HG03060 (cell line): Measurements from ENCODE around the gene IRX2.

ENCODE experiments used
- ATAC-seq: cut with Tn5 transposase; IDR thresholded peaks from one replicate; pipeline ENCODE4 v1.9.1; 2021; ENCODE audit warnings: low read depth, moderate number of reproducible peaks; ENCODE audit not compliant: unreplicated experiment

The IRX2 gene

GRCh38 chr5:2742921-2743679, 8.4 kb downstream of the IRX2 start:
- no peak for ATAC-seq

DNA sequence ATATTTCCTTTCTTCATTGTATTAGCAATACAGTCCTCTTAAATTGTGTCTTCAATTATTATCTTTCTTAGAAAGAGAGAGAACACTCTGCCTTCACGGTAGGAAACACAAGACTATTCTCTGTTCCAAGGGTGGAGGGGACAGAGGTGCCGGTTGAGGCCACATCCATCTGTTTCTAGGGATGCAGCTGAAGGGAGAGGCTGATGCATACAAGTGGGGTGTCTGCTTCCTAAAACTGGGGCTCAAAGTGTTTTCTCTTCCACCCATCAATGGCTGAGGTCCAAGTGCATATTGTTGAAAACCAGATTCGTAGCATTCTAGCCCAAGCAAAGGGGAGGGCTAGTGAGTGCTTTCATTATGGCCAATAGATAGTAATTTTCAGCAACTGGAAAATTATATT, 9.5 kb downstream of the IRX2 start:
- ATAC-seq: no peak

DNA sequence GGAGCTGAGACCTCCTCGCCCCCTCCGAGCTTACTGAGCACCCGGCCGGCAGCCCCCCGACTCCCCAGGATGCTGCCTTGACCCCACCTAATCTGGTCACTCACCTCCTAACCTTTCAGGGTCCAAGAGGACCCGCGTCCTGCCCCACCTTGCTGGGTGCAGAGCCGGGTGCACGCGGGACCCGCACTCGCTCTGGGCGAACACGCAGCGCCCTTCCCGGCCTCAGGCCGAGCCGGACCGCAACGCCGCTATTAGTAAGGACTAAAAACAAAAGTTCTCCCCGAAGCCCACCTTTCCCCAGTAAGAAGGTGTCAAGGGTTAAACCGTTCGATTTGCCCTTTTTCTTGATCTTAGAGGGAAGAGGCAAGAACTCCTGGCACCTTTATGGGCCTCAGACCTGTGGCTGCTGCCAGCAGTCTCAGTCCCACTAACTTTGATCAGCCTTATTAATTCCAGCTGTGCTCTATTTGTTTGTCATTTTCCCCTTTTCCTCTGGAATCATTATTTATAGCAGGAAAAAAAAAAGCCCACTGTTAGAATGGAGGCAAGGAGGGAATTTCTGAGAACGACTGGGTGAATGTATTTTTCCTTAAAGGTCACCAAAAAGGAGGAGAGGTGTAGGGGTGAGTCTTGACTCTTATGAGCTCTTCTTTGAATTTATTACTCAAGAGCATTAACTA, 10.5 kb downstream of the IRX2 start:
- no peak for ATAC-seq

DNA sequence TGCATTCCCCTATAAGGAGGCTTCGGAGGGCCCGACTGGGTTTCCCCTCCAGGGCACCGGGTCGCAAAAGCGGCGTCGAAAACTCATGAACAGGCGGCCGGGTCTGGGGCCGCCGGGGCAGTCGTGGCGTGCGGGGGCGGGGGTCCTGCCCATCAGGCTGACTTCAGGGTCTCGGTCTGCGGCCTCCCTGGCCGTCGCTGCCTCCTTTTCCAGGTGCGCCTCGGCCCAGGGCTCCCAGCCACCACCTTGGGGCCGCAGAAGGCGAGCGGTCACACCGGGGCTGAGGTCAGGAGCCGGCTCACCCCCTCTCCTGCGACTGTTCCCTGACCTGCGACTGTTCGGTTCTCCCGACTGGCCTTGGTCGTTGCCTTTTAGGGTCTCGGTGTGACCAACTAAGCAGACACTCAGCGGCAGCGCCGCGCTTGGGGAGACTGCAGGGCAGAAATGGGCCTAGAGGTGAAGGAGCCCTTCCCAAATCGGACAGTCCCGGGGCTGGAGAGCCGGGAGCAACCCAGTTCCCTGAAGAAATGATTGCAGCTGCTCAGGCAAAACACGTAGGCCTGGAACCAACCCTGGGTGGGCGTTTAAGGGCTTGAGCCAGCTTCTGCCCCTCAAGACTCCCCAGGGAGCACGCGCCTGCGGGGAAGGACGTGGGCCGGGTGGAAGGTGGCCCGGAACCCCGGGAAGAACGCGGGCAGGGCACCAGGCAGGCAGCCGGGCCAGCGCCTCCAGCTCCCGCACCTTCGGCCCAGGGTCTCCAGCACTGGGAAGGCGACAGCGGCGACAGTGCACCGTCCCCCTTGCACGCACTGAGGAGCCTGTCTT, 11.2 kb downstream of the IRX2 start:
- ATAC-seq: no peak

- ATAC-seq: no peak
Measured at GRCh38 chr5:2739360-2740050, 12.0 kb downstream of the IRX2 start.

GRCh38 chr5:2738700-2739359, 12.6 kb downstream of the IRX2 start:
- no peak for ATAC-seq

- ATAC-seq: no peak
Measured at GRCh38 chr5:2738156-2738699, 13.2 kb downstream of the IRX2 start.

- no peak for ATAC-seq
Measured at GRCh38 chr5:2737273-2738155, 14.0 kb downstream of the IRX2 start.

DNA sequence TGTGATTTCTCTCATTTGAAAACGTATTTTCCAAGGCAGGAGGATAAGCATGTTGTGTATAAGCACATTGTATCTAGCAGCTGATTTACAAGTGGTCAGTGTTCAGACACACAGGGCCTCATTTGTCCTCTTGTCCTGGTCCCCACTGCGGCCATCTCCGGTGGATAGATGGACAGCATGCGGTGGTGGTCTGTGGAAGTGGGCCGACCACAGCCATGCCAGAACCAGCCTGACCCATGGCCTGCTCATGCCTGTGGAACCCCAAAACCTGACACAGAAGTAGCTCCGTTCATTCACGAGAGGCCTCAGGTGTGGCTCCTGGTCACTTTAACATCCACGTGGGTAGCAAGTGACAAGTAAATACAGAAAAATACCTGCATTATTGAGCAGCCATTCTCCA, 14.6 kb downstream of the IRX2 start:
- ATAC-seq: no peak

DNA sequence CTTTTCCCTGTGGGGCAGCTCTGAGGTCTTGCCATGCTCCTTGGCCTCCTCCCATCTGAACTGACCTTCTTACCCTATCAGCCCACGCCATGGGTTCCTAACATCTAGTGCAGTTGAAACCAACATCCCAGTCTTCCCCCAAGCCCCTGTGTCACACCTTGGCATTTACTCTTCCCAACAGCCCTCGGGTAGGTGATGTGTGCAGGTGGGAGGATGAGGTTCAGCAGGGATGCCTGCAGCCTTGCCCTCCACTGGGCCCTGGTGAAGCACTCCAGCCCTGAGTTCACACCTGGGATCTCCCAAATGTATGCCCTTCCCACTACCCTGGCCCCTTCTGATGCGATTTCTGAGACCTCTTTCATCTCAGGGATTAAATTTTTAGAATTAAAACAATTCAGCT, 15.5 kb downstream of the IRX2 start:
- no peak for ATAC-seq

- ATAC-seq: no peak
Measured at GRCh38 chr5:2732850-2733249, 18.6 kb downstream of the IRX2 start.

DNA sequence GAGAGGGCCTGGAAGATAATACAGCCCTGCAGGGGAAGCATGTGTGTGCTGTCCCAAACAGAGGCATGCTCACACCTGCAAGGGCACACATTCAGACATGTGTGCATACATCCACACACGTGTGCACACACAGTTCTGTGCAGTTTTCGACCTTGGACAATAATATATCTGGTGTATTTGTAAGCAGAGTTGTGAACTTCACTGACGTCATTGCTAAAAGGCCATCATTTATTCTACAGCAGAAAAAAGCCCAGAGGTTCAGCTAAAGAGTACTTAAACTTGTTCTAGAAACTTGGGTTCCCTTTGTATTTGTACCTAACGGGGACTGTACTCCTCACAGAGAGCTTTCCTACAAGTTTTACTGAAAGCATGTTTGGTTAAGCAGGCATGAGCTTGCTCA, 19.5 kb downstream of the IRX2 start:
- no peak for ATAC-seq

GRCh38 chr5:2729189-2729588, 22.3 kb downstream of the IRX2 start:
- no peak for ATAC-seq

GRCh38 chr5:2727550-2727949, 23.9 kb downstream of the IRX2 start:
- ATAC-seq: no peak

GRCh38 chr5:2725980-2726765, 25.3 kb downstream of the IRX2 start:
- ATAC-seq: no peak

DNA sequence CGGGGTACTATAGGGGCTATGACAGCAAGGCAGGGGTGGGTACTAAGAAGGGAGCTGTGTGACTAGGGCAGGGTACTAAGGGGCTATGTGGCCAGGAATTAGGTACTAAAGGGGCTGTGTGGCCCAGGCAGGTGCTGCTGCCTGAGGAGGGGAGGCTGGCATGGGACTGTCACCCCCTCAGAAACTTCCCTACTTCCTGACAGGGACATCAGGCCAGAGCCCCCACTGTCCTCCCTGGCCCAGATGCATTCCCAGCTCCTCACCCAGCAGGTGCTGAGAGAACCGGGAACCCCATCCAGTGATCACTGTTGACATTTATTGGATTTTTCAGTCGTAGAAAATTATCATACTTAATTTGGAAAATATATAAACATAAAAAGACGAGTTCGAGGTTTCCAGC, 26.6 kb downstream of the IRX2 start:
- ATAC-seq: no peak

DNA sequence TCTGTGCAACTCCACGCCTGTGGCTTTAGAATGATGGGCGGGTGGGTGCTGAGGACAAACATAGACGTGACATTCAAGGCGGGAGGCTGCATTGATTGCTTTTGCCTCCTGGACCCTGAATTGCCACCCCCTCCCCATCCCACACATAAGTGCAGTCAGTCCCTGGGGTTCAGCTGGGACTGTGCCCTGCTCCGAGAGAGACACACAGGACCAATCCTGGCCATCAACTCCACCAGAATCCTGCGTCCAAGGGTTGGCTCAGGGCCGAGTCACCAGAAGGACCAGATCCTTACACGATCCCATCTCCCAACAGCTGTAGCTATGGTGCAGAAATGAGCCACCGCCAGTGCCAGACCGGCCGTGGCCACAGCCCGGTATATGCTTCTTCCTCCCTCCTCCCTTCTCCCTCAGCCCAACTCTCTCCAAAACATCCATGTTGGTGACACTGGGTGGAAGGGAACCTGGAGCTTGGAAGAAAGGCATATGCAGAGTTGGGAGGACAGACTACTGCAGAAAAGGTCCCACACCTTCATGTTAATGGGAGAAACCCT, 27.4 kb downstream of the IRX2 start:
- no peak for ATAC-seq

DNA sequence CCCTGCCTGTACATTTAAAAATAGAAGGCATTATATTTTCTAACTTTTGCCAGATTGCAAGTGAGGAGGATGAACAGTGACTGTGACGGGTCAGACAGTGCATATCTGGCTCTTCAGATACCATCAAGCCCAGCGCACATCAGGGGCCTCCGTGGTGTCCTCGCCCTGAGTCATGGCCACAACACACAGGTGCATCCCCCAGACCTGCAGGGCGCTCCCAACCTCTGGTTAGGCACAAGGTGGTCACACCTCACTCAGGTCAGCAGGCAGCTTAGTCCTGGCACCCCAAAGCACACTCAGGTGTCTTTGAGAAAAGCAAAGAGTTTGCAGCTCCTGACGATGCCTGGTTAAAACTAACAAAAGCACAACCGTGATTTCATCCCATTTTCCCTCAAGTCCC, 28.6 kb downstream of the IRX2 start:
- no peak for ATAC-seq
